ENCODE data around the gene TPGS2.
"Not testable (repeated sequence)": the region's sequence is repeated elsewhere in the genome, so short reads cannot be mapped to it uniquely, and the experiment has no call there.

Gene TPGS2

GRCh38 chr18:36769172-36769571, 59.6 kb downstream of the TPGS2 start:
- no peaks in the 10 kb centered on the region for H3K36me3 ChIP-seq (ENCODE audit: control insufficient read depth, insufficient read depth, low read length)

GRCh38 chr18:36766836-36767235, 62.0 kb downstream of the TPGS2 start:
- no peaks in the 10 kb centered on the region for H3K36me3 ChIP-seq (ENCODE audit: control insufficient read depth, insufficient read depth, low read length)
- no peak overlapping the region for H3K4me3 ChIP-seq (ENCODE audit: low read length)
- no peak overlapping the region for H3K9ac ChIP-seq (ENCODE audit: low read length)
- H3K27ac ChIP-seq (ENCODE audit: low read depth, low read length), result no peak overlapping the region
- H3K4me1 ChIP-seq (ENCODE audit: control insufficient read depth, insufficient read depth, low read length), result no peaks in the 10 kb centered on the region
- H3K27me3 ChIP-seq (ENCODE audit: control insufficient read depth, insufficient read depth, low read length), result no peaks in the 10 kb centered on the region

More at GRCh38 chr18:36769172-36769571, 59.6 kb downstream of the TPGS2 start:
- Histone ChIP-seq H3K4me1 (ENCODE audit: control insufficient read depth, insufficient read depth, low read length) (no peaks in the 10 kb centered on the region), H3K4me3 (ENCODE audit: low read length) (no peak overlapping the region), H3K27ac (ENCODE audit: low read depth, low read length) (no peak overlapping the region), H3K27me3 (ENCODE audit: control insufficient read depth, insufficient read depth, low read length) (no peaks in the 10 kb centered on the region), H3K9ac (ENCODE audit: low read length) (no peak overlapping the region)

GRCh38 chr18:36762965-36763364, 65.8 kb downstream of the TPGS2 start:
- not testable (repeated sequence) for H3K36me3 ChIP-seq (ENCODE audit: control insufficient read depth, insufficient read depth, low read length); H3K9ac ChIP-seq (ENCODE audit: low read length); H3K27ac ChIP-seq (ENCODE audit: low read depth, low read length); H3K4me3 ChIP-seq (ENCODE audit: low read length); H3K4me1 ChIP-seq (ENCODE audit: control insufficient read depth, insufficient read depth, low read length); H3K27me3 ChIP-seq (ENCODE audit: control insufficient read depth, insufficient read depth, low read length)

DNA sequence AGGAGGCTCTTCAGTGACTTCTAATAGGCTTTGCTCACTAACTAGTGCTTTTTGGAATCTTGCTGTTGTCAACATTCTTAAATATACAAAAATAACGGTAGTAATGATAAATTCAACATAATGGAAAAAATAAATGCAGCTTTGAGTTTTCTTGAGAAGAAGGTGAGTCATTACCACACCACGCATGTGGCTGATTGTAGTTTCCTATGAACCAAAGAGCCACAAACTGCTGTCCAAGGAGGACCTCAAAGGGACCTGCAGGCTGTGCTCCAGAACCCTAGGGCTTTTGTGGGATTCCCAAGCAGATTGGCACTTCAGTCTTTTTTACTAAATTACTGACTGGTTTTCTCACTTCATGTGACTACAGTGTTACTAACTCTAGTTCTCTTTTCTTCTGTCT, 66.7 kb downstream of the TPGS2 start:
- Histone ChIP-seq H3K9ac (ENCODE audit: low read length) (no peak overlapping the region), H3K4me1 (ENCODE audit: control insufficient read depth, insufficient read depth, low read length) (peaks cover 2% of the 10 kb centered on the region), H3K27ac (ENCODE audit: low read depth, low read length) (no peak overlapping the region), H3K36me3 (ENCODE audit: control insufficient read depth, insufficient read depth, low read length) (no peaks in the 10 kb centered on the region), H3K4me3 (ENCODE audit: low read length) (no peak overlapping the region), H3K27me3 (ENCODE audit: control insufficient read depth, insufficient read depth, low read length) (no peaks in the 10 kb centered on the region)

GRCh38 chr18:36761186-36761698, 67.6 kb downstream of the TPGS2 start:
- H3K4me3 ChIP-seq (ENCODE audit: low read length), result no peak overlapping the region
- no peaks in the 10 kb centered on the region for H3K36me3 ChIP-seq (ENCODE audit: control insufficient read depth, insufficient read depth, low read length)

GRCh38 chr18:36760598-36760997, 68.2 kb downstream of the TPGS2 start:
- H3K9ac ChIP-seq (ENCODE audit: low read length), result no peak overlapping the region
- peaks cover 2% of the 10 kb centered on the region for H3K4me1 ChIP-seq (ENCODE audit: control insufficient read depth, insufficient read depth, low read length)
- no peaks in the 10 kb centered on the region for H3K27me3 ChIP-seq (ENCODE audit: control insufficient read depth, insufficient read depth, low read length)
- H3K27ac ChIP-seq (ENCODE audit: low read depth, low read length), result no peak overlapping the region
- H3K4me3 ChIP-seq (ENCODE audit: low read length), result no peak overlapping the region
- no peaks in the 10 kb centered on the region for H3K36me3 ChIP-seq (ENCODE audit: control insufficient read depth, insufficient read depth, low read length)

More at GRCh38 chr18:36761186-36761698, 67.6 kb downstream of the TPGS2 start:
- Histone ChIP-seq H3K9ac (ENCODE audit: low read length) (no peak overlapping the region), H3K27me3 (ENCODE audit: control insufficient read depth, insufficient read depth, low read length) (no peaks in the 10 kb centered on the region), H3K4me1 (ENCODE audit: control insufficient read depth, insufficient read depth, low read length) (peaks cover 2% of the 10 kb centered on the region), H3K27ac (ENCODE audit: low read depth, low read length) (no peak overlapping the region)

GRCh38 chr18:36759167-36759776, 69.5 kb downstream of the TPGS2 start:
- no peak overlapping the region for H3K27ac ChIP-seq (ENCODE audit: low read depth, low read length)

GRCh38 chr18:36758623-36759022, 70.2 kb downstream of the TPGS2 start:
- H3K27ac ChIP-seq (ENCODE audit: low read depth, low read length), result no peak overlapping the region
- H3K4me3 ChIP-seq (ENCODE audit: low read length), result no peak overlapping the region
- no peak overlapping the region for H3K9ac ChIP-seq (ENCODE audit: low read length)
- no peaks in the 10 kb centered on the region for H3K27me3 ChIP-seq (ENCODE audit: control insufficient read depth, insufficient read depth, low read length)
- H3K36me3 ChIP-seq (ENCODE audit: control insufficient read depth, insufficient read depth, low read length), result no peaks in the 10 kb centered on the region
- peaks cover 2% of the 10 kb centered on the region for H3K4me1 ChIP-seq (ENCODE audit: control insufficient read depth, insufficient read depth, low read length)

More at GRCh38 chr18:36759167-36759776, 69.5 kb downstream of the TPGS2 start:
- Histone ChIP-seq H3K36me3 (ENCODE audit: control insufficient read depth, insufficient read depth, low read length) (no peaks in the 10 kb centered on the region), H3K4me1 (ENCODE audit: control insufficient read depth, insufficient read depth, low read length) (peaks cover 2% of the 10 kb centered on the region), H3K4me3 (ENCODE audit: low read length) (no peak overlapping the region), H3K9ac (ENCODE audit: low read length) (no peak overlapping the region), H3K27me3 (ENCODE audit: control insufficient read depth, insufficient read depth, low read length) (no peaks in the 10 kb centered on the region)

DNA sequence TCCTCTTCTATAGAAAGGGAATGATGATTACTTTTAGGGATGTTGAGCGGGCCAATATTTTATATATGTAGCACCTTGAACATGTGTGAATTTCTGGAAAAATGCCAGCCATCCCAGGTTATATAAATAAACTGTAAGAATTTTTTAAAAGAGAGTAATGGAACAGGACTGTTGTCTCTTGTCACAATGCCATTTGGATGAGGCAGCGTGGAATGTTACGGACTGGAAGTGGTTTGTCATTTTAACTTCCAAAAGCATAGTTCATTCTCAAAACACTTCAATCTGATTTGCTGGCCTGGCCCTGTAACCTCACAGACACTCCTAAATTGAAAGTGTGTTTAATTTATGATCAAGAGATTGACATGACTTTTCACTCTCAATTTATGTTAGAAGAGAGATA, 70.8 kb downstream of the TPGS2 start:
- no peaks in the 10 kb centered on the region for H3K36me3 ChIP-seq (ENCODE audit: control insufficient read depth, insufficient read depth, low read length)
- peaks cover 8% of the 10 kb centered on the region for H3K4me1 ChIP-seq (ENCODE audit: control insufficient read depth, insufficient read depth, low read length)
- H3K27me3 ChIP-seq (ENCODE audit: control insufficient read depth, insufficient read depth, low read length), result no peaks in the 10 kb centered on the region
- no peak overlapping the region for H3K27ac ChIP-seq (ENCODE audit: low read depth, low read length)
- no peak overlapping the region for H3K4me3 ChIP-seq (ENCODE audit: low read length)
- H3K9ac ChIP-seq (ENCODE audit: low read length), result no peak overlapping the region

DNA sequence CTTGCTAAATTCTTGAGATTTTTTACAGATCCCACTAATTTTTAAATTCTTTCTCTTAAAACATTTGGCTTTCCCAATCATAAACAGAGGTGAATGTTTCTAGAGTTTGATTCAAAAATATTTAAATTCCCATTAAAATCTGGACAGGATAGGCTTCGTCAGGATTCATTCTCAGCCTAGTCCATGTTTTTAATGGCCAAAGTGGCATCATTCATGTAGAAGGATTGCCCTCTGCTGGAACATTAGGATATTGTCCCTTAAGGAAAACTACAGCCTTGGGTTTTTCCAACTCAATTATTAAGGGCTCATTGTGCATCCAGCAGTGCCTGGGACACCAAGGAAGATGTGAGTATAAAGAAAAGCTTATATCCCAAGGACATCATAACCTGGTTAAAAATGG, 71.7 kb downstream of the TPGS2 start:
- no peaks in the 10 kb centered on the region for H3K27me3 ChIP-seq (ENCODE audit: control insufficient read depth, insufficient read depth, low read length)
- peaks cover 9% of the 10 kb centered on the region for H3K4me1 ChIP-seq (ENCODE audit: control insufficient read depth, insufficient read depth, low read length)
- H3K4me3 ChIP-seq (ENCODE audit: low read length), result no peak overlapping the region
- no peaks in the 10 kb centered on the region for H3K36me3 ChIP-seq (ENCODE audit: control insufficient read depth, insufficient read depth, low read length)
- H3K27ac ChIP-seq (ENCODE audit: low read depth, low read length), result no peak overlapping the region
- H3K9ac ChIP-seq (ENCODE audit: low read length), result no peak overlapping the region

DNA sequence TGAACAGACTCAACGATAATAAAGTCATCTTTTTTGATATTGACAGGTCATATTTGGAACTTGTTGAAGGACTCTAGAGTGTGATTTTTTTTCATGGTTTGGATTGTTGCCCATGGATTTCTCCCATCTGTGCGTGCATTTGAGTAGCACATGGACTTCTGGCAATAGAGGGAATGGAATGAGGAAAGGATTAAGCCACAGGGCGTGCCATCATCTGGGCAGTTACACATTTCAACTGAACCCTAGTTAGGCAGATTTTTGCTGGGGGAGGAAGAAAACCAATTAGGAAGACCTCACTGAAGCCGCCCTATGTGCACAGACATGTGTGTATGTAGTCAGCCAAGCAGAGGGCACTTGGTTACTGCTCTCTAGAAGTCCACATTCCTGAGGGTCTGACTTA, 72.6 kb downstream of the TPGS2 start:
- Histone ChIP-seq H3K36me3 (ENCODE audit: control insufficient read depth, insufficient read depth, low read length) (no peaks in the 10 kb centered on the region), H3K27me3 (ENCODE audit: control insufficient read depth, insufficient read depth, low read length) (no peaks in the 10 kb centered on the region)

DNA sequence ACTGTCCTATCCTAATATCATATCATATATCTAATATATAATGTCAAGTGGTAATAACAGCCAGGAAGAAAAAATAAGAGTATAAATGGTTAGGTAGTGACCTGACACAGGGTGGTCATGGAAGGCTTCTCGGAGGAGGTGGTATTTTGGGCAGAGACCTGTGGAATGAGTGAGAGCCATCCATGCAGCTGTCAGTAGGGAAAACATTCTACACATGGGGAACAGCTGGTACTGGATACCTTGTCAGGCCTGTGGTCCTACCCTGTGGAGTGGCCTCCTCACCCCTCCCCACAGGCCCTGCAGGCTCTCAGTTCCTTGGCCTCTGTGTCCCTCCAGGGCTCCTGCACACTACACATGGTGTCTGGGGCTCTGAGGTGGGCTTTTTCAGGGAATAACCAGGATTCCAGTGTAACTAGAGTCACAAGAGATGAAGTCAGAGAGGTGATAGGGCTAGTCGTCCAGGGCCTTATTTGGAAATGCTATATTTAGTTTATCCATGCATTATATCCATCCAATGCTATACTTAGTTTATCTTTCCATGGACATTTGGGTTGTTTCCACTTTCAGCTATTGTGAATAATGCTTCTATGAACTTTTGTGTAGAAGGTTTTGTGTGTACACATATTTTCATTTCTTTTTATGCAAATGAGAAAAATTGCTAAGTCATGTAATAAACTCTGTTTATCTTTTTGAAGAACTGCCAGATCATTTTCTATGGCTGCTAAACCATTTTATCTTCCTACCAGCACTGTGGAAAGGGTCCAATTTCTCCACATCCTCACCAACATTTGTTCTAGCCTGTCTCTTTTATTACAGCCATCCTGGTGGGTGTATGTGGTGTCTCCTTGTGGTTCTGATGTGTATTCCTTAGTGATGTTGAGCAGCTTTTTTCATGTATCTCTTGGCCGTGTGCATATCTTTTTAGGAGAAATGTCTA, 75.6 kb downstream of the TPGS2 start:
- Histone ChIP-seq H3K4me3 (ENCODE audit: low read length) (no peak overlapping the region), H3K4me1 (ENCODE audit: control insufficient read depth, insufficient read depth, low read length) (peaks cover 9% of the 10 kb centered on the region), H3K36me3 (ENCODE audit: control insufficient read depth, insufficient read depth, low read length) (no peaks in the 10 kb centered on the region), H3K27ac (ENCODE audit: low read depth, low read length) (no peak overlapping the region), H3K27me3 (ENCODE audit: control insufficient read depth, insufficient read depth, low read length) (no peaks in the 10 kb centered on the region), H3K9ac (ENCODE audit: low read length) (no peak overlapping the region)

More for the DNA sequence above, 72.6 kb downstream of the TPGS2 start:
- H3K27ac ChIP-seq (ENCODE audit: low read depth, low read length), result no peak overlapping the region
- H3K4me3 ChIP-seq (ENCODE audit: low read length), result no peak overlapping the region
- H3K4me1 ChIP-seq (ENCODE audit: control insufficient read depth, insufficient read depth, low read length), result peaks cover 9% of the 10 kb centered on the region
- no peak overlapping the region for H3K9ac ChIP-seq (ENCODE audit: low read length)

Data from rectal smooth muscle tissue (tissue), 1 donor.